Adrenal gland (tissue), 5 donors: Measurements from ENCODE around the gene JARID2.

Source experiments
- POLR2A ChIP-seq, 2 donors: fragments of 450-650 bp; IDR thresholded peaks; one replicate each; pipeline ENCODE4 v1.6.1; 2017; ENCODE audit warnings: antibody characterized with exemption in 2 of 2, mild to moderate bottlenecking in 2 of 2, moderate library complexity in 1 of 2
- TF ChIP-seq, protein P1 (sequence below), 6 experiments: fragments of 450-650 bp in 4 of 6; fragments of 200-600 bp in 2 of 6; sonication (generic) in 1 of 6; IDR thresholded peaks; 1 replicate in 5 of 6; 2 replicates in 1 of 6; pipeline versions ENCODE4 v1.5.1 to v1.8.0; 2016 to 2021; ENCODE audit warnings: antibody characterized with exemption in 6 of 6, mild to moderate bottlenecking in 2 of 6, moderate library complexity in 1 of 6
- donor health status: DM: no; HTN: no; CAD: no.

DNA sequence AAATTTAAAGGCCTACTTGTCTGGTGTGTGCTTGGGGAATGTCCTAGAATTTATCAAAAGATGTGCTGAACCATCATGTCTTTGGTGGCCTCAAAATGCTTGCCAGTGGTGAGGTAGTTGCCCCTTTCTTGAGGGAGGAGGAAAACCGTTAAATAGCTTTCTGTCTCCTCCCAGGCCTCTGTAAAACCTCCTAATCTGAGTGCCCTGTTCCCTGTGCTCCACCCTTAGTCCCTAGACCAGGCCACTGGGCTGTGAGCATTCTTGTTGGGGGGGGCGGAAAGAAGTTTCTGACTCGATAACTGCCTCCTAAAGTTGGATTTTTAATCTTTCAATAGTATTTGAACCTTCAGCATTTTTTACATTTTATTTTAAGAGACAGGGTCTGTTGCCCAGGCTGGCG is 23.1 kb downstream of the JARID2 start:
- TF ChIP-seq, protein P1, sequence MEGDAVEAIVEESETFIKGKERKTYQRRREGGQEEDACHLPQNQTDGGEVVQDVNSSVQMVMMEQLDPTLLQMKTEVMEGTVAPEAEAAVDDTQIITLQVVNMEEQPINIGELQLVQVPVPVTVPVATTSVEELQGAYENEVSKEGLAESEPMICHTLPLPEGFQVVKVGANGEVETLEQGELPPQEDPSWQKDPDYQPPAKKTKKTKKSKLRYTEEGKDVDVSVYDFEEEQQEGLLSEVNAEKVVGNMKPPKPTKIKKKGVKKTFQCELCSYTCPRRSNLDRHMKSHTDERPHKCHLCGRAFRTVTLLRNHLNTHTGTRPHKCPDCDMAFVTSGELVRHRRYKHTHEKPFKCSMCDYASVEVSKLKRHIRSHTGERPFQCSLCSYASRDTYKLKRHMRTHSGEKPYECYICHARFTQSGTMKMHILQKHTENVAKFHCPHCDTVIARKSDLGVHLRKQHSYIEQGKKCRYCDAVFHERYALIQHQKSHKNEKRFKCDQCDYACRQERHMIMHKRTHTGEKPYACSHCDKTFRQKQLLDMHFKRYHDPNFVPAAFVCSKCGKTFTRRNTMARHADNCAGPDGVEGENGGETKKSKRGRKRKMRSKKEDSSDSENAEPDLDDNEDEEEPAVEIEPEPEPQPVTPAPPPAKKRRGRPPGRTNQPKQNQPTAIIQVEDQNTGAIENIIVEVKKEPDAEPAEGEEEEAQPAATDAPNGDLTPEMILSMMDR (IDR thresholded peaks at IDR 0.05), result no peak
- no peak for TF ChIP-seq POLR2A (IDR thresholded peaks at IDR 0.05)
